HPDE6-E6E7 (cell line): ENCODE data around the gene CRB2.

Source experiments
- DNase-seq: peaks from one replicate; pipeline ENCODE4 v3.0.0; 2011; ENCODE audit warnings: missing footprints; ENCODE audit errors: extremely low spot score

CRB2 gene

GRCh38 chr9:123355761-123356431, at the start of gene CRB2:
Gene CRB2, plus strand, starts transcription at chr9:123356197. Its CDS starts 64 bp downstream, at chr9:123356261.
- DNase-seq, result no peak

GRCh38 chr9:123309611-123310010, 46.4 kb upstream of the CRB2 start:
- DNase-seq, result no peak

GRCh38 chr9:123310551-123311249, 45.3 kb upstream of the CRB2 start:
- no peak for DNase-seq

GRCh38 chr9:123311250-123311752, 44.7 kb upstream of the CRB2 start:
- DNase-seq, result no peak

GRCh38 chr9:123312306-123312877, 43.6 kb upstream of the CRB2 start:
- no peak for DNase-seq

GRCh38 chr9:123314617-123315016, 41.4 kb upstream of the CRB2 start:
- DNase-seq, result no peak

- no peak for DNase-seq
Observed at GRCh38 chr9:123315635-123316034, 40.4 kb upstream of the CRB2 start.

GRCh38 chr9:123316053-123316718, 39.8 kb upstream of the CRB2 start:
- DNase-seq, result no peak

GRCh38 chr9:123318202-123318601, 37.8 kb upstream of the CRB2 start:
- DNase-seq, result no peak

GRCh38 chr9:123318961-123319421, 37.0 kb upstream of the CRB2 start:
- no peak for DNase-seq

- DNase-seq, result no peak
Observed at GRCh38 chr9:123319541-123320339, 36.3 kb upstream of the CRB2 start.

GRCh38 chr9:123320814-123321213, 35.2 kb upstream of the CRB2 start:
- no peak for DNase-seq

GRCh38 chr9:123321616-123322272, 34.3 kb upstream of the CRB2 start:
- DNase-seq, result no peak

GRCh38 chr9:123322273-123323195, 33.5 kb upstream of the CRB2 start:
- DNase-seq, result no peak

- DNase-seq, result no peak
Observed at GRCh38 chr9:123323196-123324013, 32.6 kb upstream of the CRB2 start.

GRCh38 chr9:123324767-123325183, 31.2 kb upstream of the CRB2 start:
- no peak for DNase-seq

- no peak for DNase-seq
Observed at GRCh38 chr9:123326187-123326586, 29.8 kb upstream of the CRB2 start.

- DNase-seq, result no peak
Observed at GRCh38 chr9:123326662-123327093, 29.3 kb upstream of the CRB2 start.

- no peak for DNase-seq
Observed at GRCh38 chr9:123327697-123328100, 28.3 kb upstream of the CRB2 start.
